IMR-90 (cell line): Measurements from ENCODE around the gene ZBTB4. TPM values are rescaled to one million over a fixed set of nuclear protein-coding genes. Genes with fewer than 3 reads are reported as not detected.

ENCODE experiments used
- ATAC-seq: fragments of 200-7000 bp; cut with Tn5 transposase; 2 replicates; pipeline ENCODE4 v1.9.1; 2020; ENCODE audit warnings: low read depth, mild to moderate bottlenecking, moderate library complexity
- BruUV-seq: library from RNA; stranded (reverse); fragments of 400-500 nt; replicated peaks from 2 replicates; lab custom pipeline; 2021; lab: Mats Ljungman, UMichigan
- CTCF ChIA-PET: fragments of 300-600 bp; formaldehyde crosslinking; extraction: SDS; loops from one replicate; lab custom pipeline; 2021; ENCODE audit warnings: antibody characterized with exemption; lab: Yijun Ruan, JAX
- POLR2A ChIA-PET: fragments of 300-600 bp; sonication (Branson Sonifier 250); formaldehyde crosslinking; loops from one replicate; lab custom pipeline; 2022; ENCODE audit warnings: antibody characterized with exemption; ENCODE audit not compliant: unreplicated experiment; lab: Charles Lee
- DNase-seq: peaks from one replicate; pipeline ENCODE4 v3.0.0; 2013
- H2AFZ ChIP-seq: replicated peaks from 2 replicates; pipeline ENCODE3; 2013; ENCODE audit warnings: low read length, mild to moderate bottlenecking; ENCODE audit not compliant: poor library complexity
- H2AK5ac ChIP-seq: 2 replicates; pipeline ENCODE4 v1.6.1; 2013; ENCODE audit warnings: low read depth, low read length, inconsistent platforms
- H2AK9ac ChIP-seq: replicated peaks from 2 replicates; pipeline ENCODE3; 2013; ENCODE audit warnings: mild to moderate bottlenecking, low read depth, low read length, moderate library complexity; ENCODE audit not compliant: poor library complexity
- H2BK120ac ChIP-seq: 2 replicates; pipeline ENCODE4 v1.6.1; 2013; ENCODE audit warnings: low read depth, low read length, inconsistent platforms
- H2BK15ac ChIP-seq: 3 replicates; pipeline ENCODE4 v1.6.1; 2013; ENCODE audit warnings: low read depth, low read length, inconsistent platforms
- H2BK20ac ChIP-seq: 2 replicates; pipeline ENCODE4 v1.6.1; 2013; ENCODE audit warnings: low read depth, mild to moderate bottlenecking, inconsistent platforms, low read length, moderate library complexity
- H2BK5ac ChIP-seq: 2 replicates; pipeline ENCODE4 v1.6.1; 2013; ENCODE audit warnings: mild to moderate bottlenecking, low read depth, low read length, inconsistent platforms; ENCODE audit not compliant: poor library complexity, severe bottlenecking
- H3K14ac ChIP-seq: replicated peaks from 2 replicates; pipeline ENCODE4 v1.6.1; 2013; ENCODE audit warnings: low read depth, low read length, inconsistent platforms
- H3K18ac ChIP-seq: 2 replicates; pipeline ENCODE4 v1.6.1; 2013; ENCODE audit warnings: low read depth, low read length, control low read depth
- H3K23ac ChIP-seq: 2 replicates; pipeline ENCODE4 v1.6.1; 2013; ENCODE audit warnings: low read depth, low read length, inconsistent platforms
- H3K27ac ChIP-seq: 2 replicates; pipeline ENCODE4 v1.5.1; 2013; ENCODE audit warnings: mild to moderate bottlenecking, control low read depth, low read length; ENCODE audit not compliant: insufficient read depth
- H3K27me3 ChIP-seq: 2 replicates; pipeline ENCODE4 v1.6.1; 2013; ENCODE audit warnings: low read length; ENCODE audit not compliant: control insufficient read depth, insufficient read depth
- H3K36me3 ChIP-seq: 2 replicates; pipeline ENCODE4 v1.6.1; 2013; ENCODE audit warnings: low read length, mixed read lengths; ENCODE audit not compliant: control insufficient read depth, insufficient read depth
- H3K4ac ChIP-seq: 2 replicates; pipeline ENCODE4 v1.6.1; 2013; ENCODE audit warnings: low read depth, low read length, inconsistent platforms
- H3K4me1 ChIP-seq: 2 replicates; pipeline ENCODE4 v1.6.1; 2013; ENCODE audit warnings: low read length, mixed read lengths; ENCODE audit not compliant: control insufficient read depth, insufficient read depth
- H3K4me2 ChIP-seq: 2 replicates; pipeline ENCODE4 v1.6.1; 2013; ENCODE audit warnings: low read depth, mild to moderate bottlenecking, control low read depth, low read length, moderate library complexity
- H3K4me3 ChIP-seq: 2 replicates; pipeline ENCODE4 v1.5.1; 2013; ENCODE audit warnings: low read depth, mild to moderate bottlenecking, control low read depth, low read length, moderate library complexity; ENCODE audit not compliant: insufficient read depth
- H3K56ac ChIP-seq: 2 replicates; pipeline ENCODE4 v1.6.1; 2013; ENCODE audit warnings: low read length, inconsistent platforms; ENCODE audit not compliant: insufficient read depth; ENCODE audit errors: extremely low read depth
- H3K79me1 ChIP-seq, 2 experiments: 2 replicates each; pipeline ENCODE4 v1.6.1; 2013; ENCODE audit warnings: low read length in 2 of 2, inconsistent platforms in 1 of 2, low read depth in 1 of 2
- H3K9ac ChIP-seq: 2 replicates; pipeline ENCODE4 v1.6.1; 2013; ENCODE audit warnings: low read depth, low read length, control low read depth
- H3K9me1 ChIP-seq: 2 replicates; pipeline ENCODE4 v1.6.1; 2013; ENCODE audit warnings: low read length, inconsistent platforms; ENCODE audit not compliant: insufficient read depth
- H3K9me3 ChIP-seq: 2 replicates; pipeline ENCODE4 v1.6.1; 2013; ENCODE audit warnings: low read length; ENCODE audit not compliant: control insufficient read depth, insufficient read depth
- H4K20me1 ChIP-seq: 2 replicates; pipeline ENCODE4 v1.6.1; 2013; ENCODE audit warnings: low read length, inconsistent platforms; ENCODE audit not compliant: insufficient read depth
- H4K5ac ChIP-seq: 2 replicates; pipeline ENCODE4 v1.6.1; 2013; ENCODE audit warnings: mild to moderate bottlenecking, low read depth, low read length, control low read depth
- H4K8ac ChIP-seq, 2 experiments: 2 replicates each; pipeline ENCODE4 v1.6.1; 2013; ENCODE audit warnings: low read depth in 2 of 2, low read length in 2 of 2, control low read depth in 1 of 2, inconsistent platforms in 1 of 2
- H4K91ac ChIP-seq: 2 replicates; pipeline ENCODE4 v1.6.1; 2013; ENCODE audit warnings: low read depth, low read length, inconsistent platforms; ENCODE audit not compliant: insufficient read depth
- CEBPB ChIP-seq: IDR thresholded peaks from 2 replicates; pipeline ENCODE4 v1.6.1; 2012; ENCODE audit warnings: low read depth, low read length, improper control_type of control experiment
- ELK1 ChIP-seq: fragments of 150-350 bp; IDR thresholded peaks from 2 replicates; pipeline ENCODE4 v1.6.1; 2016; ENCODE audit warnings: low read depth, mild to moderate bottlenecking, low read length, moderate library complexity, borderline replicate concordance
- RAD21 ChIP-seq: IDR thresholded peaks from 2 replicates; pipeline ENCODE4 v1.6.1; 2012; ENCODE audit warnings: low read length, improper control_type of control experiment
- RCOR1 ChIP-seq: IDR thresholded peaks from 2 replicates; pipeline ENCODE4 v1.6.1; 2012; ENCODE audit warnings: mild to moderate bottlenecking, low read length, improper control_type of control experiment; ENCODE audit not compliant: insufficient replicate concordance
- SMC3 ChIP-seq: fragments of 150-350 bp; IDR thresholded peaks from 2 replicates; pipeline ENCODE4 v1.6.1; 2016; ENCODE audit warnings: low read depth, mild to moderate bottlenecking, antibody characterized with exemption, low read length, moderate library complexity
- WGBS, 2 experiments: methylation state at CpG; one replicate each; pipeline versions ENCODE4 v1.1.5 to v1.1.7; 2013; ENCODE audit warnings: missing lambda C conversion rate in 2 of 2; ENCODE audit not compliant: insufficient read length in 1 of 2; ENCODE audit errors: extremely low coverage in 2 of 2; 5-methylcytosine and 5-hydroxymethylcytosine counted together
- dilution Hi-C: fragments of 300-500 bp; cut with HindIII; formaldehyde crosslinking; loops from one replicate; pipeline ENCODE4 v1.14.3; 2018; ENCODE audit warnings: low sequenced_read_pairs; ENCODE audit not compliant: unreplicated experiment
- in situ Hi-C: fragments of 300-500 bp; cut with MboI; formaldehyde crosslinking; loops from 3 replicates; pipeline ENCODE4 v1.14.3; 2019; ENCODE audit warnings: low sequenced_read_pairs, inconsistent platforms, mixed read lengths
- intact Hi-C: fragments of 100-400 bp; cut with micrococcal nuclease; formaldehyde crosslinking; loops from 2 replicates; pipeline ENCODE4 v1.10.0; 2022
- polyA plus RNA-seq, 3 experiments: library from polyadenylated mRNA; depleted of rRNA; stranded (reverse); fragments of >200 nt; gene quantifications; 2 replicates each; pipeline ENCODE4 v1.2.3, GENCODE V29; 2012; ENCODE audit warnings: low replicate concordance in 1 of 3
- total RNA-seq: library from RNA; depleted of rRNA; stranded (reverse); fragments of >200 nt; gene quantifications from 2 replicates; pipeline ENCODE4 v1.2.3, GENCODE V29; 2012

ZBTB4 gene
- total and polyA plus RNA-seq, 2 of the 4 experiments (the other 2 are of a cell fraction), result 6.3 to 20.3 TPM

GRCh38 chr17:7438656-7439460 is 40.6 kb downstream of the ZBTB4 start (continued):
- no peak for TF ChIP-seq RCOR1

DNA sequence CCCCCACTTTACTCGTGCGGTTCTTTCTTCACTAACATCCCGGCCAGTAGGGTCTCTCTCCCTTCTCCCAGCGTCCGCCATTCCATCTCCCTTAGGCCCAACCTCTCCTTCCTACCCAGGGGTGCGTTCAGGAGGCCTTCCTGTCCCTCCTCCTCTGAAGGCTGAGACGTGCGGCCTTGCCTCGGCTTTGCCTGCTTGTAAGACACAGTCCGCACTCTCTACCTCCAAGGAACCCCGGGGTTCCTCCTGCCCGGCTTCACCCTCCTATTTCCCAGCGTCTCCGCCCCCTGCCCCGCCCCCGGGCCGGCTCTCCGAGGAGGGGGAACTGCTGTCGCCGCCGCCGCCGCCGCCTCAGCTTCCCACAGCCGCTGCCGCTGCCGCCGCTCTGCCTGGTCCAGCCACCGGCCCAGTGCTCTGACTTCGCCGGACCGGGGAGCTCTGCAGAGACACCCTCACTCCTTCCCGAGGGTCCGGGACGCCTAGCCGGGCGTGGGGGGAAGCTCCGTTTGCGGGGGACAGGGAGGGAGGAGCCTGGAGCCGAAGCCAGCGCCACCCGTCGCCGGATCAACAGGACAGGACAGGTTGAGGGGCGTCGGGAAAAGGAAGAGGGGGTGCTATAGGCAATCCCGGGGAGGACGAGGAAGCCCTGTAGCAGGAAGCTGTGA is 41.3 kb downstream of the ZBTB4 start:
- Histone ChIP-seq H2BK5ac (no peak overlapping the region), H3K79me1 (peaks cover 0 to 2% of the 10 kb centered on the region in 2 experiments; a peak in 1 of 4 replicates), H3K14ac (no peak overlapping the region), H3K4ac (no peak overlapping the region), H2BK20ac (no peak overlapping the region), H3K27ac (no peak overlapping the region), H3K4me3 (peak overlapping the region; percentile 12; the same call in 1 of the 2 replicates), H3K4me1 (peaks cover 8% of the 10 kb centered on the region), H2BK120ac (no peak overlapping the region), H4K20me1 (peaks cover 3% of the 10 kb centered on the region; the same call in 1 of the 2 replicates), H2AFZ (peak overlapping the region; percentile 16), H2BK15ac (no peak overlapping the region), H3K4me2 (no peak overlapping the region), H2AK9ac (peak overlapping the region; percentile 34), H3K9ac (no peak overlapping the region; the same call in 1 of the 2 replicates), H4K5ac (no peak overlapping the region), H3K27me3 (peaks cover 34% of the 10 kb centered on the region), H3K9me1 (no peaks in the 10 kb centered on the region), H3K18ac (no peak overlapping the region), H3K36me3 (no peaks in the 10 kb centered on the region), H3K9me3 (no peaks in the 10 kb centered on the region), H4K91ac (no peak overlapping the region), H4K8ac (no peak overlapping the region), H2AK5ac (no peak overlapping the region), H3K56ac (no peak overlapping the region), H3K23ac (no peak overlapping the region)
- ATAC-seq (no peak), DNase-seq (no peak)
- CTCF ChIA-PET, result interaction anchor here (0.6 to 1.8 kb wide), 2 partner anchors 39 to 161 kb away, joined by 6 to 10 read pairs; no protein-coding TSS in a partner anchor
- 24% methylated on average over 14 of the region's 48 CpGs; no CpG with 5 or more reads in 1 of the 2 experiments for WGBS, 2 experiments
- dilution Hi-C loops, result no loop called here
- intact Hi-C loops, result loop anchor here (1.0 to 5.0 kb wide), 4 partner anchors 33 to 123 kb away; partner anchors contain the start of genes KCTD11, SENP3 and TMEM256
- TF ChIP-seq ELK1, result no peak
- no peak for TF ChIP-seq SMC3
- TF ChIP-seq RAD21, result no peak
- no peak for TF ChIP-seq CEBPB
- no TSS peak for BruUV-seq
- in situ Hi-C loops, result no loop called here
- POLR2A ChIA-PET, result no interaction called here
